ENCODE data around the gene MAMDC2.

DNA sequence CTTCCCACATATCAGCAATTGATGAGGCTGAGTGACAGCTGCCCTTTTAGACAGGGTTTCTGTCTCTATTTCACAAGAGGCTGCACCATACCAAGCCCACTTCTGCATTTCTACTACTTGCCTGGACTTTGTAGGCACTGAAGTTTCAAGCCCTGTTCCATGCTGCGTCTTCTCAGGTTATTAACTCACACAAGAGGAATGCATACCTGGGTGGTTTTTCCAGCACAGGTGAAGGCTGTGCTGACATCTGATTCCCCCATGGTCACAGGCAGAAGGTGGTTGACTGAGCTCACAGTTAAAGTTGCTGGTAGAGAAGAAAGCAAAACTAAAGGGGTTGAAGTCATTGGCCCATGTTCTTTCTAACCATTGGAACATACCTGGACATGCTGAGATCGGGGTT, 86.6 kb downstream of the MAMDC2 start:
- TF ChIP-seq, protein P1, sequence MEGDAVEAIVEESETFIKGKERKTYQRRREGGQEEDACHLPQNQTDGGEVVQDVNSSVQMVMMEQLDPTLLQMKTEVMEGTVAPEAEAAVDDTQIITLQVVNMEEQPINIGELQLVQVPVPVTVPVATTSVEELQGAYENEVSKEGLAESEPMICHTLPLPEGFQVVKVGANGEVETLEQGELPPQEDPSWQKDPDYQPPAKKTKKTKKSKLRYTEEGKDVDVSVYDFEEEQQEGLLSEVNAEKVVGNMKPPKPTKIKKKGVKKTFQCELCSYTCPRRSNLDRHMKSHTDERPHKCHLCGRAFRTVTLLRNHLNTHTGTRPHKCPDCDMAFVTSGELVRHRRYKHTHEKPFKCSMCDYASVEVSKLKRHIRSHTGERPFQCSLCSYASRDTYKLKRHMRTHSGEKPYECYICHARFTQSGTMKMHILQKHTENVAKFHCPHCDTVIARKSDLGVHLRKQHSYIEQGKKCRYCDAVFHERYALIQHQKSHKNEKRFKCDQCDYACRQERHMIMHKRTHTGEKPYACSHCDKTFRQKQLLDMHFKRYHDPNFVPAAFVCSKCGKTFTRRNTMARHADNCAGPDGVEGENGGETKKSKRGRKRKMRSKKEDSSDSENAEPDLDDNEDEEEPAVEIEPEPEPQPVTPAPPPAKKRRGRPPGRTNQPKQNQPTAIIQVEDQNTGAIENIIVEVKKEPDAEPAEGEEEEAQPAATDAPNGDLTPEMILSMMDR (IDR thresholded peaks at IDR 0.05): no peak
- TF ChIP-seq EP300 (IDR thresholded peaks at IDR 0.05): no peak
